Measurements from ENCODE around the gene BACH1.

Gene BACH1

DNA sequence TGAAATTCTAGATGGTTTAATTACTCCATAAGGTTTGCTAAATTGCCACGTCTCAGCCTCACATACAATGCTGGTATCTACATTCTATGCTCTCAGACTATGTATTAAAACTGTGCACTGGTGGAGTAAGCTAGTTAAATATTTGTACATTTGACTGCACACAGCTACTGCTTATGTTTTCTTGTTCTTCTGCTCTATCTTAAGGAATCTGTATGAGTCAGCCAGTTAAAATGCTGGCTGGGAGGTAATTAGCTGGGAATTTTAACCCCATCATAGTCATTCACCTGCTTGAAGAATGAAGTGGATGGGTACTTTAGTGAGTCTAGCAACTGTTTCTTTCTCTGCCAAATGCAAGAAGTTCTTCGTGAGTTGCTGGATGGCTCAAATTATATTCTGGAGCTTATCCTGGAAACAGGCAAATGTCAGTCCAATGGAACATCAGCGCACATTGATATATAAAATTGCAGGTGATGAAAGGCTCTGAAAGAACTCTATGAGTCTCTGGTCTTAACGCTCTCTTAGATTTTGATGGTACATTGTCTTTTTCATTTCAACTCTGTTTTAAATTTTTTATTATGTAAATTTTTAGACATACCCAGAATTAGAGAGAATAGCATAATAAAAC, 83.4 kb downstream of the BACH1 start:
- TF ChIP-seq, protein P1, sequence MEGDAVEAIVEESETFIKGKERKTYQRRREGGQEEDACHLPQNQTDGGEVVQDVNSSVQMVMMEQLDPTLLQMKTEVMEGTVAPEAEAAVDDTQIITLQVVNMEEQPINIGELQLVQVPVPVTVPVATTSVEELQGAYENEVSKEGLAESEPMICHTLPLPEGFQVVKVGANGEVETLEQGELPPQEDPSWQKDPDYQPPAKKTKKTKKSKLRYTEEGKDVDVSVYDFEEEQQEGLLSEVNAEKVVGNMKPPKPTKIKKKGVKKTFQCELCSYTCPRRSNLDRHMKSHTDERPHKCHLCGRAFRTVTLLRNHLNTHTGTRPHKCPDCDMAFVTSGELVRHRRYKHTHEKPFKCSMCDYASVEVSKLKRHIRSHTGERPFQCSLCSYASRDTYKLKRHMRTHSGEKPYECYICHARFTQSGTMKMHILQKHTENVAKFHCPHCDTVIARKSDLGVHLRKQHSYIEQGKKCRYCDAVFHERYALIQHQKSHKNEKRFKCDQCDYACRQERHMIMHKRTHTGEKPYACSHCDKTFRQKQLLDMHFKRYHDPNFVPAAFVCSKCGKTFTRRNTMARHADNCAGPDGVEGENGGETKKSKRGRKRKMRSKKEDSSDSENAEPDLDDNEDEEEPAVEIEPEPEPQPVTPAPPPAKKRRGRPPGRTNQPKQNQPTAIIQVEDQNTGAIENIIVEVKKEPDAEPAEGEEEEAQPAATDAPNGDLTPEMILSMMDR (IDR thresholded peaks at IDR 0.05; ENCODE audit: insufficient read depth, missing control alignments), result no peak
- FAIRE-seq (no peak), DNase-seq (ENCODE audit: insufficient read length, low spot score) (no peak)

DNA sequence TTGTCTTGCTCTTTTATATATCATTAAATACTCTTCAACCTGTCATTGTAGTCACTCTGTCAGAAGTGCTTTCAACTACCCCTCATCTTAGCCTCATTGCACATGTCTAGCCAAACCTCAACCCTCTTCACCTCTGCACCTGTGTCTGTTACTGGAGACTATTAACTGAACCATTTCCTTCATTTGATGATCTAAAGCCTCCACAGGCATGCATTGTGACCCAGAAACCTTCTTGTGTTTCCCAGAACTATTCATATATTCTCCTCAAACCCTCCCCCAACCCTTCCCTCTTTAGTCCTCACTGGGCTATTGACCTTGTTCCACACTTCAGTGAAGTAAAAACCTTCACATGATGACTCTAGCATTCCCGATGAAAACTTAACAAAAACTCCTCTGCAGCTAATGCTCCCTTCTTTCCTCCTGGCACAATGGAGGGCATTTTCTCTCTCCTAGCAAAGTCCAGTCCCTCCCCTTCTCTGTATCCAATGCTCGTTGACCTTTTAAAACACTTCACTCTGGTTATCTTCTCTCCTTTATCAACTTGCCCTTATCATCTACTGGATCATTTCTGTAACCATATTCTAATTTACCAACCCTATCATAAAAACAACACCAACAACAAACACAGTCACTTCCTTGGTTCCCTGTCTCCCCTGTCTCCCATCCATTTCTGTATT, 86.1 kb downstream of the BACH1 start:
- TF ChIP-seq, protein P1 (IDR thresholded peaks at IDR 0.05; ENCODE audit: insufficient read depth, missing control alignments), result no peak
- DNase-seq (ENCODE audit: insufficient read length, low spot score) (no peak), FAIRE-seq (no peak)

DNA sequence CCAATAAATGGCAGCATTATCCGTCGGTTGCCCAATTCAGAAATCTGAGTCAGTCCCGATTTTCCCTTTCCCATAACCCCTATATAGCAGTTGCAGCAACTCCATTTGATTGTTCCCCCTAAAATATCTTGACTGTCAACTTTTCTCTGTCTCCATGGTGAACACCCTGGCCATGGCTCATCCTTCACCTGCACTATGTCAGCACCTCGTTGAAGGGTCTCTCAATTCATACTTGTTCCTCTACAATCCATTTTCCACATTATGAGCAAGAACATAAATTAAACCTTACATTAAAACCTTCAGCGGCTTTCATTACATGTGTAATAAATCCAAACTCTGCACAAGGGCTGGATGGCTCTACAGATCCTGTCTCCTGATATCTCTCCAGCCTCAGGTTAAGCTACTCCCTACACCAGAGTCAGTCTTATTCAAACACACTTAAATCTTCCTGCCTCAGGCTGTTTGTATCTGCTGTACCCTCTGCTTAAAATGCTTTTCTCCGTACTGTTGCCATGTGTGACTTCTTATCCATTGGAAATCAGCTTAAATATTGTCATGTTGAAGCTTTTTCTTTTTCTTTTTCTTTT, 87.3 kb downstream of the BACH1 start:
- DNase-seq (ENCODE audit: insufficient read length, low spot score), result no peak
- FAIRE-seq, result no peak
- TF ChIP-seq, protein P1 (IDR thresholded peaks at IDR 0.05; ENCODE audit: insufficient read depth, missing control alignments), result no peak

DNA sequence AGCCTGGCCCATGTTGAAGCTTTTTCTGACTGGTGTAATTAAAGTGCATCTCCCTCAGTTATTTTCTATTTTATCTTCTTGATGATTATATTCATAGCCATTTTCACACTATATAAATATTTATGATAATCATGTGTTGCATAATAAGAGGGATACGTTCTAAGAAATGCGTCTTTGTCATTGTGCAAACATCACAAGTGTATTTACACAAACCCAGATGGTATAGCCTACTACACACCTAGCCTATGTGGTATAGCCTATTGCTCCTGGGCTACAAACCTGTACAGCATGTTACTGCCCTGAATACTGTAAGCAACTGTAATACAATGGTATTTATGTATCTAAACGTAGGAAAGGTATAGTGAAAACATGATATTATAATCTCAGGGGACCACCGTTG, 88.1 kb downstream of the BACH1 start:
- no peak for DNase-seq (ENCODE audit: insufficient read length, low spot score)
- FAIRE-seq, result no peak
- TF ChIP-seq, protein P1 (IDR thresholded peaks at IDR 0.05; ENCODE audit: insufficient read depth, missing control alignments), result no peak

DNA sequence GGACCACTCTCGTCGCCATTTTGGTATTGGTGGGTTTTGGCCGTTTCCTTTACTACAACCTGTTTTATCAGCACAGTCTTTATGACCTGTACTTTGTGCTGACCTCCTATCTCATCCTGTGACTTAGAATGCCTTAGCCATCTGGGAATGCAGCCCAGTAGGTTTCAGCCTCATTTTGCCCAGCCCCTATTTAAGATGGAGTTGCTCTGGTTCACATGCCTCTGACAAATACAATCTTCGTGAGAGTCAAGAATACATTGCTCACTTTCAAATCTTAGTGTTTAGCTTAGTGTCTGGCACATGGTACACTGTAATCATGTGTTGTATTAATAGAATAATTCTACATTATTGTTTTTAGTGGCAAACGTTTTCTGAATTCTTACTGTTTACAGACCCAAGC, 88.9 kb downstream of the BACH1 start:
- DNase-seq (ENCODE audit: insufficient read length, low spot score) (no peak), FAIRE-seq (no peak)
- TF ChIP-seq, protein P1 (IDR thresholded peaks at IDR 0.05; ENCODE audit: insufficient read depth, missing control alignments), result no peak

DNA sequence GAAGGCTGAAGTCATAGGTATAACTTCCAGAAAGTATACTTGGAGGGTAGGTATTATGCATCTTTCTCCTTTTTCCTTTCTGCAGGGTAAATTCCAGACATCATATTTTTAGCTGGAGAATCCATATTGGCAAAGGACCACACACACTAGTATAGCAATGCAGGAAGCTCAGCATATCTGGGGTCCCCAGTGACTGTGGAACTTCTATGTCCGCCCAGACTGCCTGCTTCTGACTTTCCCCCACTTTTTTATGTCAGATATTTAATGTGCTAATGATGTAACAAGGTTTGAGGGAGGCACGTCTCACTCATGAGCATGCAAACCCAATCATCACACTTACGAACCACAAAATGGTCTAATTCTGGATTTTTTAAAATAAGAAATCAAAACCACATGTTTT, 90.4 kb downstream of the BACH1 start:
- TF ChIP-seq, protein P1 (IDR thresholded peaks at IDR 0.05; ENCODE audit: insufficient read depth, missing control alignments), result no peak
- DNase-seq (ENCODE audit: insufficient read length, low spot score) (no peak), FAIRE-seq (no peak)

DNA sequence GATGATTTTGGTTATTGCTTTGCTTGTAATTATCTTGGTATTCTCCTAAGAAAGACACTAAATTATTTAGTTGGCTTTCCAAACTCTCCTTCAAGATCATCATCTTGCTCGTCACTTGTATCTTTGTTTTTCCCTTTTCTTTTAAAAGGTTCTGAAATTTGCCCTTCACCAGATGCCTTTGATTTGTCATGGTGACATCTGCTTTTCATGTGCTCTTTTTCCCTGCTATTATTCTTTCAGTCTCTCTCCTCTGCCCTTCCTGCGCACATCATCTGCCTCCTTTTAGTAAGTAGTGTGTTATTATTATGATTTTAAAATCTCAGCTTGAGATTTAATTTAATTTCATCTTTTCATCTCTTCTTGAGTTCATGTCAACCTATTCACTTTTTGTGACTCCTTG, 92.1 kb downstream of the BACH1 start:
- TF ChIP-seq, protein P1 (IDR thresholded peaks at IDR 0.05; ENCODE audit: insufficient read depth, missing control alignments), result no peak
- DNase-seq (ENCODE audit: insufficient read length, low spot score) (no peak), FAIRE-seq (no peak)
